GM12878 (cell line): ENCODE data around the gene SMTNL1. TPM values are rescaled to one million over a fixed set of nuclear protein-coding genes. Genes with fewer than 3 reads are reported as not detected.

Experiments used
- ATAC-seq: fragments of 200-7000 bp; cut with Tn5 transposase; 3 replicates; pipeline ENCODE4 v1.9.1; 2020; ENCODE audit warnings: mild to moderate bottlenecking, moderate library complexity
- BruUV-seq: library from RNA; stranded (reverse); fragments of 400-500 nt; replicated peaks from 2 replicates; lab custom pipeline; 2021; lab: Mats Ljungman, UMichigan
- CTCF ChIA-PET: fragments of 300-600 bp; sonication (Branson Sonifier 250); formaldehyde crosslinking; extraction: SDS; loops from one replicate; lab custom pipeline; 2021; ENCODE audit warnings: inconsistent platforms; lab: Yijun Ruan, JAX
- POLR2A ChIA-PET: fragments of 350-600 bp; formaldehyde crosslinking; extraction: SDS; loops from one replicate; lab custom pipeline; 2021; ENCODE audit warnings: inconsistent platforms; lab: Charles Lee
- RAD21 ChIA-PET: fragments of 300-600 bp; sonication (Branson Sonifier 250); formaldehyde crosslinking; loops from one replicate; lab custom pipeline; 2023; ENCODE audit warnings: antibody characterized with exemption; ENCODE audit not compliant: unreplicated experiment; lab: Charles Lee
- SMC1A ChIA-PET: fragments of 300-600 bp; sonication (Branson Sonifier 250); formaldehyde crosslinking; loops from one replicate; lab custom pipeline; 2023; ENCODE audit not compliant: unreplicated experiment, uncharacterized antibody; lab: Charles Lee
- DNase-seq: peaks from one replicate; pipeline ENCODE4 v3.0.0-alpha.2; 2011; ENCODE audit warnings: low read depth, low spot score
- FAIRE-seq: peaks from 3 replicates; lab custom pipeline; 2011; peaks lifted over from hg19 to GRCh38; lab: Jason Lieb, UNC
- H2AFZ ChIP-seq: 2 replicates; pipeline ENCODE4 v1.6.0; 2011; ENCODE audit warnings: low read depth, low read length, control low read depth; ENCODE audit not compliant: control insufficient read depth
- H3K27ac ChIP-seq: 2 replicates; pipeline ENCODE4 v1.5.1; 2011; ENCODE audit warnings: control low read depth; ENCODE audit not compliant: control insufficient read depth, insufficient read depth
- H3K27me3 ChIP-seq, 2 experiments: replicated peaks in 1 of 2; 2 replicates each; pipeline versions ENCODE4 v1.6.0 to v1.6.1; 2011; ENCODE audit warnings: low read length in 1 of 2; ENCODE audit not compliant: control insufficient read depth in 2 of 2, insufficient read depth in 2 of 2
- H3K36me3 ChIP-seq, 2 experiments: 2 replicates each; pipeline ENCODE4 v1.5.1; 2011; ENCODE audit warnings: low read length in 1 of 2; ENCODE audit not compliant: control insufficient read depth in 2 of 2, insufficient read depth in 2 of 2
- H3K4me1 ChIP-seq: 2 replicates; pipeline ENCODE4 v1.6.1; 2011; ENCODE audit warnings: mild to moderate bottlenecking, low read length, moderate library complexity, mixed read lengths; ENCODE audit not compliant: control insufficient read depth, insufficient read depth
- H3K4me2 ChIP-seq: 2 replicates; pipeline ENCODE4 v1.6.0; 2011; ENCODE audit warnings: control low read depth; ENCODE audit not compliant: control insufficient read depth, insufficient read depth
- H3K4me3 ChIP-seq: fragments of 200-600 bp; sonication (generic); 2 replicates; pipeline ENCODE4 v1.5.1; 2016
- H3K79me2 ChIP-seq: 2 replicates; pipeline ENCODE4 v1.6.0; 2011; ENCODE audit warnings: low read length; ENCODE audit not compliant: control insufficient read depth, insufficient read depth
- H3K9ac ChIP-seq: 2 replicates; pipeline ENCODE4 v1.8.0; 2011; ENCODE audit warnings: low read length, control low read depth, mixed read lengths; ENCODE audit not compliant: control insufficient read depth, insufficient read depth
- H3K9me3 ChIP-seq: replicated peaks from 3 replicates; pipeline ENCODE4 v1.5.1; 2011; ENCODE audit warnings: mild to moderate bottlenecking, low read length; ENCODE audit not compliant: control insufficient read depth, insufficient read depth
- H4K20me1 ChIP-seq: 2 replicates; pipeline ENCODE4 v1.6.0; 2011; ENCODE audit not compliant: control insufficient read depth, insufficient read depth
- ATF2 ChIP-seq: IDR thresholded peaks from 2 replicates; pipeline ENCODE4 v1.6.1; 2012; ENCODE audit warnings: low read length, inconsistent platforms
- CBFB ChIP-seq: IDR thresholded peaks from 2 replicates; pipeline ENCODE4 v1.6.1; 2016; ENCODE audit warnings: antibody characterized with exemption, low read depth
- CEBPZ ChIP-seq: fragments of 150-350 bp; IDR thresholded peaks from 2 replicates; pipeline ENCODE4 v1.6.1; 2016; ENCODE audit warnings: low read depth, low read length
- CHD1 ChIP-seq: IDR thresholded peaks from 2 replicates; pipeline ENCODE4 v1.6.1; 2012; ENCODE audit warnings: low read depth, low read length, improper control_type of control experiment
- CHD4 ChIP-seq: fragments of 200-600 bp; sonication (generic); IDR thresholded peaks from 2 replicates; pipeline ENCODE4 v1.6.1; 2016; ENCODE audit warnings: mild to moderate bottlenecking
- NKRF ChIP-seq: fragments of 450-650 bp; conservative IDR thresholded peaks from 2 replicates; pipeline ENCODE4 v1.6.1; 2017; ENCODE audit warnings: mild to moderate bottlenecking, moderate library complexity
- NR2C1 ChIP-seq: fragments of 450-650 bp; IDR thresholded peaks from 2 replicates; pipeline ENCODE4 v1.6.1; 2017; ENCODE audit warnings: antibody characterized with exemption, mild to moderate bottlenecking, moderate library complexity
- PML ChIP-seq: IDR thresholded peaks from 2 replicates; pipeline ENCODE4 v1.6.1; 2012; ENCODE audit warnings: low read length, inconsistent platforms
- POU2F2 ChIP-seq: IDR thresholded peaks from 3 replicates; pipeline ENCODE4 v1.6.1; 2011; ENCODE audit warnings: low read depth, mild to moderate bottlenecking, low read length, borderline replicate concordance
- SKIL ChIP-seq: fragments of 450-650 bp; IDR thresholded peaks from 2 replicates; pipeline ENCODE4 v1.6.1; 2017; ENCODE audit warnings: mild to moderate bottlenecking, low read depth, inconsistent platforms; ENCODE audit not compliant: poor library complexity, severe bottlenecking
- SMARCA5 ChIP-seq: fragments of 450-650 bp; IDR thresholded peaks from 2 replicates; pipeline ENCODE4 v1.6.1; 2017; ENCODE audit warnings: mild to moderate bottlenecking
- SP1 ChIP-seq: IDR thresholded peaks from one replicate; pipeline ENCODE4 v1.6.1; 2011; ENCODE audit warnings: low read depth, low read length
- SREBF1 ChIP-seq: IDR thresholded peaks from 2 replicates; pipeline ENCODE4 v1.6.1; 2012; ENCODE audit warnings: mild to moderate bottlenecking, low read length
- SUZ12 ChIP-seq: fragments of 200-600 bp; sonication (generic); IDR thresholded peaks from one replicate; pipeline ENCODE4 v1.6.1; 2018; ENCODE audit warnings: antibody characterized with exemption, mild to moderate bottlenecking; ENCODE audit not compliant: unreplicated experiment
- TAF1 ChIP-seq: IDR thresholded peaks from 2 replicates; pipeline ENCODE4 v1.6.1; 2011; ENCODE audit warnings: mild to moderate bottlenecking, low read depth, low read length, borderline replicate concordance
- WGBS: methylation state at CpG from one replicate; pipeline ENCODE4 v1.1.6; 2016; ENCODE audit warnings: low lambda C conversion rate; ENCODE audit not compliant: insufficient replicate concordance, insufficient coverage; ENCODE audit errors: missing lambda C conversion rate; 5-methylcytosine and 5-hydroxymethylcytosine counted together
- in situ Hi-C: fragments of 300-500 bp; cut with MboI; formaldehyde crosslinking; loops from 9 replicates; pipeline ENCODE4 v1.14.3; 2018; ENCODE audit warnings: mixed read lengths
- intact Hi-C: fragments of 100-400 bp; cut with micrococcal nuclease; formaldehyde crosslinking; loops from one replicate; pipeline ENCODE4 v1.14.2; 2022; ENCODE audit not compliant: unreplicated experiment
- polyA plus RNA-seq, 11 experiments: library from polyadenylated mRNA; depleted of rRNA in 4 of 11; unstranded in 6 of 11; stranded (reverse) in 5 of 11; fragments of >200 nt; fragmentation: Nextera tagmentation in 4 of 11; fragmentation: Illumina TruSeq in 1 of 11; extraction: Ambion mirVana in 4 of 11; extraction: Trizol in 1 of 11; gene quantifications; 1 replicate in 1 of 11; 2 replicates in 10 of 11; pipeline versions ENCODE4 v1.2.1 to v1.2.3, GENCODE V29; 2011 to 2016; ENCODE audit warnings: inconsistent platforms in 2 of 11, missing spikeins in 2 of 11, low read depth in 1 of 11
- total RNA-seq, 4 experiments: library from RNA; depleted of rRNA in 3 of 4; stranded (reverse); fragments of >200 nt in 3 of 4; fragmentation: Illumina TruSeq in 1 of 4; extraction: Trizol in 1 of 4; gene quantifications; 2 replicates each; pipeline versions ENCODE4 v1.2.1 to v1.2.3, GENCODE V29; 2013 to 2021

The SMTNL1 gene
- total and polyA plus RNA-seq, 10 of the 15 experiments (the other 5 are each of a cell fraction or from before 2014, with no cell fraction given) = 0.06 to 0.17 (median 0.10) TPM; not detected in 7

GRCh38 chr11:57545883-57546282 lies 8.5 kb downstream of the SMTNL1 start (continued):
- no peak for TF ChIP-seq NKRF
- TF ChIP-seq TAF1 = no peak
- TF ChIP-seq CHD1 = no peak
- TF ChIP-seq NR2C1 = no peak
- TF ChIP-seq SKIL = no peak

GRCh38 chr11:57546451-57546850 lies 9.1 kb downstream of the SMTNL1 start:
- WGBS = 97% methylated on average over 7 of the region's 7 CpGs
- no peak overlapping the region for H3K4me3 ChIP-seq
- CTCF ChIA-PET = interaction anchor here (0.8 to 2.9 kb wide), 6 partner anchors 15 to 95 kb away, joined by 4 to 18 read pairs (median 13); partner anchors contain the start of gene UBE2L6
- RAD21 ChIA-PET = interaction anchor here (1.0 to 2.2 kb wide), 5 partner anchors 19 to 254 kb away, joined by 3 to 9 read pairs (median 5); partner anchors contain the start of gene UBE2L6
- no peak overlapping the region for H2AFZ ChIP-seq
- peaks cover 15% of the 10 kb centered on the region for H3K4me1 ChIP-seq
- no peak overlapping the region for H3K27ac ChIP-seq
- DNase-seq (no peak), FAIRE-seq (no peak), ATAC-seq (no peak)
- H3K9me3 ChIP-seq = no peaks in the 10 kb centered on the region
- H3K27me3 ChIP-seq = no peaks in the 10 kb centered on the region
- POLR2A ChIA-PET = interaction anchor here (0.6 to 1.2 kb wide), 2 partner anchors 19 to 96 kb away, joined by 3 to 6 read pairs; no protein-coding TSS in a partner anchor
- H4K20me1 ChIP-seq = no peaks in the 10 kb centered on the region
- H3K4me2 ChIP-seq = no peak overlapping the region
- no peak overlapping the region for H3K9ac ChIP-seq
- SMC1A ChIA-PET = interaction anchor here (1.1 to 1.5 kb wide), 2 partner anchors 15 to 22 kb away, joined by 3 read pairs; no protein-coding TSS in a partner anchor
- H3K36me3 ChIP-seq = peaks cover 8 to 10% of the 10 kb centered on the region in 2 experiments
- no peaks in the 10 kb centered on the region for H3K79me2 ChIP-seq
- no TSS peak for BruUV-seq
- intact Hi-C loops = no loop called here
- in situ Hi-C loops = no loop called here
- TF ChIP-seq POU2F2 (no peak), SMARCA5 (no peak), CHD4 (no peak), PML (no peak), SP1 (no peak), NR2C1 (no peak), ATF2 (no peak), CBFB (no peak), CEBPZ (no peak), SREBF1 (no peak), SUZ12 (no peak)
